GM19372 (cell line): ENCODE measurements around the gene ANKRD44.

ENCODE experiments used
- ATAC-seq: cut with Tn5 transposase; IDR thresholded peaks from one replicate; pipeline ENCODE4 v1.9.1; 2021; ENCODE audit warnings: mild to moderate bottlenecking, low read depth, moderate library complexity; ENCODE audit not compliant: unreplicated experiment

ANKRD44 gene

GRCh38 chr2:196949116-196949515, 361.5 kb downstream of the ANKRD44 start:
- no peak for ATAC-seq

- ATAC-seq = peak; percentile 88
These were observed 366.0 kb downstream of the ANKRD44 start for GRCh38 chr2:196944570-196944969.

- no peak for ATAC-seq
These were observed 369.0 kb downstream of the ANKRD44 start for GRCh38 chr2:196941398-196942078.

GRCh38 chr2:196939371-196939770, 371.2 kb downstream of the ANKRD44 start:
- ATAC-seq = no peak
